Hematopoietic multipotent progenitor cell treated with erythropoietin and hydrocortisone succinate and interleukin-3 and kit ligand, for 17 days (in vitro differentiated cells): ENCODE results near the gene INPP5B.

ENCODE experiments used
- DNase-seq: peaks from one replicate; pipeline ENCODE4 v3.0.0-alpha.2; 2015; ENCODE audit warnings: low spot score

INPP5B gene

DNA sequence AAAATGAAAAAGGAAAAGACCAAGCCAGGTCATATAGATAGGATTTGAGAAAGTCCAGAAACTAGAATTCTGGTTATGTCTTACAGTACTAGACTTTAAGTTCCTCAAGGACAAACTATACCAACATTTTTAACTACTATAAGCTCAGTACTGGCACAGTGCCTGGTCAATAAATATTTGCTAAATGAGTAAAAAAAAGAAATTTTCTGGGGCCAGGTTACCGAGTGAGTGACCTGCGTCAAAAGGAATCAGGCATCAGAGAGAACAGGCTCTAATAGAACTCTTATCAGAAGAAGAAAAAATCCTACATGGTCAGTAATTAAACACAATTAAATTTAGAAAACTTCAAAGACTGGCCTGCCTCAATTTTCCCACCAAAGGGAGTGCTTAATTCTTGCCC is 115.0 kb downstream of the INPP5B start:
- no peak for DNase-seq

DNA sequence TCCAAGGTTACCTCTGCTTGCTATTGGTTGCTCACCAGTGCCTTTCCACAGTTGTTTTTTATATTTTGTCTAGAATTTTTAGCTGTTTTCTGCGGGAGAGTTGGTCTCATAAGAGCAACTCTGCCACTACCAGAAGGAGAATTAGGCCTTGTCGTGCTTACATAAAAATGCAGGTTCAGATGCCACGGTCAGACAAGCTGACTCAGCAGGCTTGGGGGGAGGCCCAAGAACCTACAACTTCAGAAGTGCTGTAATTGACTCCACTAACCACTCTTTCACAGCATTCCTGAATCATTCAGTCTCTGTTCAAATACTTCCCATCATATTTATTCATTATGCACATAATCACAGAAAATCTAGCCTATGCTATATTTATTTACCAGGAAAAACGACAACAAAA is 115.7 kb downstream of the INPP5B start:
- DNase-seq = no peak

DNA sequence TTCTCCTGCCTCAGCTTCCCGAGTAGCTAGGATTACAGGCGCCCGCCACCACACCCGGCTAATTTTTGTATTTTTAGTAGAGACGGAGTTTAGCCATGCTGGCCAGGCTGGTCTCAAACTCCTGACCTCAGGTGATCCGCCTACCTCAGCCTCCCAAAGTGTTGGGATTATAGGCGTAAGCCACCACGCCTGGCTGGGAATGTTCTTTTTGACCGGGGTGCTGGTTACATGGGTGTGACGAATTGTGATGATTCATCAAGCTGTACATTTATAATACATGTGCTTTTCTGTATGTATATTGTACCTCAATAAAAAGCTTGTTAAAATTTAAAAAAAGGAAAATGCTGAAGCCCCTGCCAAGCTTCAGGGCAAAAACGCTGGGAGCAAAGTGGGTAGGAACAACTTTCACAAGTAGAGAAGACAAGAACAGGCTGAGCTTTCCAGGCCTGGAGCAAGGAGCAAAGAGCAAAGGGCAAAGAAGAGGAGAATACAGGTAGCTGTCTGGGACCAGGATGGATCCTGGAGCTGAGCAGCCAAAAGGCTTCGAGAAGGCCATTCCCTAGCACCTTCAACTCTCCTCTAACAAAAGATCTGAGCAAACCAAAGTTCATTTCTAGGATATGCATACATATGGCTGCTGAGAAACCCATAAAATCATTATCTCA is 118.3 kb downstream of the INPP5B start:
- no peak for DNase-seq

DNA sequence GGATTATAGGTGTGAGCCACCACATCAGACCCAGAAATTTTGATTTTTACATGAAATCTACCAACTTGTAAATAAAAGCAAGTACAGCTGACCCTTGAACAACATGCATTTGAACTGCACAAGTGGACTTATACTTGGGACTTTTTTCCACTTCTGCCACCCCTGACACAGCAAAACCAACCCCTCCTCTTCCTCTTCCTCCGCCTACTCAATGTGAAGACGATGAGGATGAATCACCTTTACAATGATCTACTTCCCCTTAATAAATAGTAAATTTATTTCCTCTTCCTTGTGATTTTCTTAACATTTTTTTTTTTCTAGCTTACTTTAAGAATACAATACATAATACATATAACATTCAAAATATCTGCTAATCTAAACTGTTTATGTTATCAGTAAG is 121.3 kb downstream of the INPP5B start:
- DNase-seq = no peak

DNA sequence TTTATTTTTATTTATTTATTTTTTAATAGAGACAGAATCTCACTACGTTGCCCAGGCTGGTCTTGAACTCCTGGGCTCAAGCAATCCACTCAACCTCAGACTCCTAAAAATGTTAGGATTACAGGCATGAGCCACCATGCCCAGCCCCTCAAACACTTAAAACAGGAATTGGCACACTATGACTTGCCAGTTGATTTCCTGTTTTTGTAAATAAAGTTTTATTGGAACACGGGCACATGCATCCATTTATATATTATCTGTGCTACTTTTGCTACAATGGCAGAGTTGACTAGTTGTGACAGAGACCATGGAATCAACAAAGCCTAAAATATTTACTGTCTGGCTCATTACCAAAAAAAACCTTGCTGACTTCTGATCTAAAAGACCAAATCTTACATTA is 122.9 kb downstream of the INPP5B start:
- no peak for DNase-seq

DNA sequence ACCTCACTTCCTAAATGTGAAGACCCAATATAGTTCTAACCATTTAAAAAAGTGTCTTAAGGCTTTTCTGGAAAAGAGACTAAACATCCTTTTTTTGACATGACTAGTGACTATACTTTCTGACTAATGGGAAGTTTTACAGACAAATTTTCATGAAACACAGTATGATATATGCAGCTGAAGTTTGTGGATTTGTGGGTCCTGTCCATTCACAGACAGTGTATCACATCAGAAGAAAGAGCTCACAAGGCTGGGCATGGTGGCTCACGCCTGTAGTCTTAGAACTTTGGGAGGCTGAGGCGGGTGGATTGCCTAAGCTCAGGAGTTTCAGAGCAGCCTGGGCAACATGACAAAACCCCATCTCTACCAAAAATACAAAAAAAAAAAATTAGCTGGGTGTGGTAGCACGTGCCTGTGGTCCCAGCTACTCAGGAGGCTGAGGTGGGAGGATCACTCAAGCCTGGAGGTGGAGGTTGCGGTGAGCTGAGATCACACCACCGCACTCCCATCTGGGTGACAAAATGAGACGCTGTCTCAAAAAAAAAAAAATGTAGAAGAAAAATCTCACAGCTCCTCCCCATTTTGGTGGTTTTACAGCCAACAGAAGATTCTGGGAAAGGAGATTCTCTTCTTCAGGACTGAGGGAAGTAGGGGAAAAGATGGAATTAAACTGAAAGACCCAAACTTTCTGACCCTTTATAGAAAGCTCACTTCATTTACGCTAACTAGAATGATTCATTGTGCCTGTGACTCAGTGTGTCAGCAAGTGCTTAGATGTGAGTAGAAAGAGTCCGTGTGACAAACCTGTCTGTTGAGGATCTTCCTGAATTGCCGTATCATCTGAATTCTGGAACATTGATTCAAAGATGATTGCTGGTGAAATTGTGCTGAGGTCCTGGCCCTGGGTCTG is 123.7 kb downstream of the INPP5B start:
- no peak for DNase-seq

DNA sequence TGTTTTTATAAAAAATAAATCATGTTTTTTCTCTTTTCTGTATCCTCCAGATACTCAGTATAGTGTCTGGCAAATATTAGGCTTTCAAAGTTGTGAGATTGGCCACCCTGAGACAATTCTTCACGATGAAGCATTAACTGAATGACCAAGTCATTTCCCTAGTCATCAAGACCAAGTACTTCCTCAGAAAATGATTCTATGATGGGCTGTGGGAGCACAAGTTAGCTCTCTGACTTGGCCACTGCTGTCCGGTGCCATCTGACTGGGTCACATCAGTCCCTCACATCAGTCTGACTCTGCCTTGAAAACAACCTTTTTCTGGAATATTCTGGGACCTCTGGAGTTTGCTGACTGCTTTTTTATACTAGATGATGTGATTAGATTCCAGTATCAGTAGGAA is 125.4 kb downstream of the INPP5B start:
- DNase-seq = no peak

DNA sequence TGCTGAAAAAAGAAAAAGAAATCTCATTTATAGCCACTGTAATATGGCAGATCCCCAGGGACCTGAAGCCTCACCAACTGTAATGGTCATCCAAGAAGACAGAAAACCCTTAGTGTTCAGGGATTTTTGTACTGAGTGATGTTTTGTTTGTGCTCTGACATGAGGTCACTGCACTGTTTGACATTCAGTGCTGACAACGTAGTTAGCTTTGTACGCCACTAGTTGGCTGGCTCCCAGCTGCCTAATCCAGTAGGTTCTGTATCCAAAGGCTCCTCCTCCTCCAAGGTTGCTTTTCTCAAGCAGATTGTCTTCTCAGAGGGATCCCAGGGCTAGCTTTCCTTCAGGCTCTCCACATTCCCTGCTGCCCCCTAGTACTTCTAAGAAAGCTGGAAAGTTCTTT is 129.4 kb downstream of the INPP5B start:
- no peak for DNase-seq

DNA sequence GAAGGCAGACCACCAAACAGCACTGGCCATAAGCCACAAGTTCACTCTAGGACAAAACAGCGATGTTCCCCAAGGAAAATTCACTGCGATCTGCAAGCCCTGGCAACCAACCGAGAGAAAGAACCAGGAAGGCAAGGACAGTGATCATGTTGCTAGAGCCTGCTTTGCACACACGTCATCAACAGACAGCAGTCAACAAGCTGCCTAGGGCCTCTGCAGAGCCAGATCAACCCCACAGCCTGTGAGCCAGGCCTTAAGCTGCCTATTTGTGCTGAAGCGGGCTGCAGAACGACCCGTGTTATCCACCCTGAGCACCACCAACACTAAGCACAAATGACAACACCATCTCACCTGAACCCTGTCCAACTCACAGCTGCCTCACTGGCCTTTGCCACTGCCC is 132.6 kb downstream of the INPP5B start:
- no peak for DNase-seq

DNA sequence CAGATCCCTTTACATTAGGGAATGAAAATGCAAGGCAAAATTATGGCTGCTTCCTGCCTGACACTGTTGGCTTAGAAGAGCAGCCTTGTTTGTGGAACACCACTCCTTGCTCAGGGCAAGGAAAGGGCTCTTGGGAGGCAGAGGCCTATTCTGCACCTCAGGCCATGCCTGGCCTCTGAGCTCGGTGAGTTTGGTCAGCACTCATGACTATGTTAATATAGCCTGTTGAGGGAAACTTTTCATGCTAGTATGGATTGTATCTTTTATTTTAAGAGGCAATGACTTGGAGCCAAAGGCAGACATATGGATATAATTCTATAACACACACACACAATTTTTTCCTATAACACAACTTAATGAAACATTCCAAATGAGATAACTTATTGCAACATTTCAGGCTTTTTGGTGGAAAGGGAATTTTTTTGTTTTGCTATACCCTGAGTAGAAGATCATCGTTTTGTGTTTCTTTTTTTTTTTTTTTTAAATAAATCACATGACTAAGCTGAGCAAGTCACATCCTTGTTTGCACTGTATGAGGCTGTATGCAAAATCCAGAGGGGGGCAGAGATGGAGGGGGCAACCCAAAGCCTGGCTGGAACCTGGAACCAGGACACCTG is 133.2 kb downstream of the INPP5B start:
- DNase-seq = no peak

DNA sequence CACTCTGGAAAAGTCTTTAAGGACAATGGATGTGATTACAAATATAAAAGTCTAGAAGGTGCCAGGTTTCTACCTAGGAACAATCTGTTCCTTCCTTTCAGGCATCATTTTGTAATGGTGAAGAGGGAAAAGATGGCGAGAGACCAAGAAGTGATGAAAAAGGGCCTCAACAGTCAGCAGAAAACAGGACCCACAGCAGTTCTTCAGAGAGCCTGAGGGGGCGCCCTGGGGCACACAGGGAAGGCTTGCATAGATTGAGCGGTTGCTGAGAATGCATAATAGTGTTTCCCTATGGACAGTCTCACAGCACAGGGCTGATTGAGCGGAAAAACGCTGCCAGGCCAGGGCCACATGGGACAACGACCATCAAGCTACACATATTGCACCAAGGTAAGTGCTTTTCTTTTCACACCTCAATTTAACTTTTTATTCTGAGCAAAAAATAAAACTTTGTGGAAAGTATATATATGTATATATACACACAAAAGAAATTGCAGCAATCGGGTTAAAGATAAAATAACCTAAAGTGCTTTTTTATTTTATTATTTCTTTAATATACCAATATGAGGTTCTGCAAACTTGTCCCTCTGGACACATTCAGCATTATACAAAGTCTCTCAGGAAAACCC is 135.7 kb downstream of the INPP5B start:
- DNase-seq = peak; percentile 84
